ENCODE results near the gene RDH5. TPM values are rescaled to one million over a fixed set of nuclear protein-coding genes. Genes with fewer than 3 reads are reported as not detected.

RDH5 gene
- total RNA-seq, result 11.1 TPM
- long read RNA-seq, partial matches to known transcripts, result 0 of 1 reads
- long read RNA-seq, other reads (novel, unspliced or antisense), result 1 of 1 reads

GRCh38 chr12:55720071-55720564 is at the start of gene RDH5:
Gene RDH5 (plus strand): TSS chr12:55720393. CDS start chr12:55721185, 792 bp downstream.
- intact Hi-C loops (cut with DNase I), result no loop called here
- ATAC-seq (peak in 1 of 2 donors; percentile 4), DNase-seq (no peak)
- Histone ChIP-seq H3K4me1 (peaks cover 64% of the 10 kb centered on the region), H3K4me3 (no peak within 1 kb of the TSS), H3K27ac (peak within 1 kb of the TSS; percentile 44), H3K9me3 (no peaks in the 10 kb centered on the region), H3K36me3 (peaks cover 43% of the 10 kb centered on the region), H3K27me3 (ENCODE audit: low read depth) (no peaks in the 10 kb centered on the region)
- TF ChIP-seq CTCF (IDR thresholded peaks at IDR 0.05), result no peak

- H3K36me3 ChIP-seq, result no peaks in the 10 kb centered on the region
- H3K4me3 ChIP-seq, result no peak overlapping the region
- no peaks in the 10 kb centered on the region for H3K9me3 ChIP-seq
- H3K27ac ChIP-seq, result no peak overlapping the region
- DNase-seq (no peak), ATAC-seq (no peak)
- H3K27me3 ChIP-seq (ENCODE audit: low read depth), result no peaks in the 10 kb centered on the region
- no peak for TF ChIP-seq CTCF (IDR thresholded peaks at IDR 0.05)
- no peaks in the 10 kb centered on the region for H3K4me1 ChIP-seq
- intact Hi-C loops (cut with DNase I), result no loop called here
Observed at GRCh38 chr12:55671746-55672145, 48.4 kb upstream of the RDH5 start.

- Histone ChIP-seq H3K36me3 (no peaks in the 10 kb centered on the region), H3K27me3 (ENCODE audit: low read depth) (no peaks in the 10 kb centered on the region), H3K27ac (no peak overlapping the region), H3K9me3 (no peaks in the 10 kb centered on the region), H3K4me3 (no peak overlapping the region), H3K4me1 (no peaks in the 10 kb centered on the region)
- no peak for TF ChIP-seq CTCF (IDR thresholded peaks at IDR 0.05)
- ATAC-seq (peak; percentile 37 to 63), DNase-seq (no peak)
- intact Hi-C loops (cut with DNase I), result no loop called here
Observed at GRCh38 chr12:55673638-55674037, 46.6 kb upstream of the RDH5 start.

GRCh38 chr12:55675666-55676065 is 44.5 kb upstream of the RDH5 start:
- intact Hi-C loops (cut with DNase I), result no loop called here
- peak in 1 of 2 donors; percentile 8 for ATAC-seq
- Histone ChIP-seq H3K4me1 (no peaks in the 10 kb centered on the region), H3K36me3 (no peaks in the 10 kb centered on the region), H3K9me3 (no peaks in the 10 kb centered on the region), H3K27ac (no peak overlapping the region), H3K4me3 (no peak overlapping the region), H3K27me3 (ENCODE audit: low read depth) (no peaks in the 10 kb centered on the region)
- TF ChIP-seq CTCF (IDR thresholded peaks at IDR 0.05), result no peak
- no peak for DNase-seq

- Histone ChIP-seq H3K4me1 (peaks cover 9% of the 10 kb centered on the region), H3K4me3 (no peak overlapping the region), H3K27ac (no peak overlapping the region), H3K9me3 (no peaks in the 10 kb centered on the region), H3K27me3 (ENCODE audit: low read depth) (no peaks in the 10 kb centered on the region), H3K36me3 (no peaks in the 10 kb centered on the region)
- no peak for DNase-seq
- TF ChIP-seq CTCF (IDR thresholded peaks at IDR 0.05), result no peak
- intact Hi-C loops (cut with DNase I), result no loop called here
- ATAC-seq, result no peak
Observed at GRCh38 chr12:55676707-55677106, 43.5 kb upstream of the RDH5 start.

All from lower lobe of right lung (tissue), 2 donors.